Urinary bladder (tissue), 4 donors: ENCODE results near the gene MMRN2. TPM values are rescaled to one million over a fixed set of nuclear protein-coding genes. Genes with fewer than 3 reads are reported as not detected.
"Not testable (repeated sequence)": the region's sequence is repeated elsewhere in the genome, so short reads cannot be mapped to it uniquely, and the experiment has no call there.

Experiments used
- DNase-seq: peaks from one replicate; pipeline ENCODE4 v3.0.0-alpha.2; 2015; ENCODE audit errors: extremely low spot score
- H3K27ac ChIP-seq: one replicate; pipeline ENCODE4 v1.5.1; 2013; ENCODE audit warnings: low read depth, mild to moderate bottlenecking, moderate library complexity
- H3K36me3 ChIP-seq: one replicate; pipeline ENCODE4 v1.6.1; 2013; ENCODE audit warnings: mild to moderate bottlenecking, moderate library complexity; ENCODE audit not compliant: insufficient read depth
- H3K4me1 ChIP-seq: one replicate; pipeline ENCODE4 v1.6.1; 2013; ENCODE audit warnings: mild to moderate bottlenecking, moderate library complexity; ENCODE audit not compliant: insufficient read depth
- H3K4me3 ChIP-seq: one replicate; pipeline ENCODE4 v1.5.1; 2013; ENCODE audit warnings: low read depth, low read length
- WGBS: extraction: QIAGEN DNeasy Blood & Tissue Kit; methylation state at CpG from one replicate; pipeline ENCODE4 v1.1.7; 2013; 5-methylcytosine and 5-hydroxymethylcytosine counted together
- polyA plus RNA-seq: library from polyadenylated mRNA; stranded (reverse); fragments of 200-250 nt; gene quantifications from one replicate; pipeline ENCODE4 v1.2.3, GENCODE V29; 2013
- total RNA-seq: library from RNA; depleted of rRNA; stranded (reverse); fragments of >200 nt; gene quantifications from one replicate; pipeline ENCODE4 v1.2.3, GENCODE V29; 2014
- donor health status: healthy with polysubstance abuse.
- donor health status: healthy.

MMRN2 gene
- total and polyA plus RNA-seq, 2 donors = 40.8 to 49.0 TPM

DNA sequence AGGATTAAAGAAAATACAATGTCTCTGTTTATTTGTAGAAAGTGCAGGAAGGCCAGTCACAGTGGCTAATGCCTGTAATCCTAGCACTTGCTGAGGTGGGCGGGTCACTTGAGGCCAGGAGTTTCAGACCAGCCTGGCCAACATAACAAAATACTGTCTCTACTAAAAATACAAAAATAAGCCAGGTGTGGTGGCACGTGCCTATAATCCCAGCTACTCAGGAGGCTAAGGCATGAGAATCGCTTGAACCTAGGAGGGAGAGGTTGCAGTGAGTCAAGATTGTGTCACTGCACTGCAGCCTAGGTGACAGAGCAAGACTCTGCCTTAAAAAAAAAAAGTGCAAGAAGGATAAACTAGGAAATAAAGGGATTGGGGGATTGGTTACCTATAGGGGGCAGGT, 21.0 kb upstream of the MMRN2 start:
- not testable (repeated sequence) for H3K4me3 ChIP-seq
- WGBS = 84% methylated on average over 3 of the region's 3 CpGs

DNA sequence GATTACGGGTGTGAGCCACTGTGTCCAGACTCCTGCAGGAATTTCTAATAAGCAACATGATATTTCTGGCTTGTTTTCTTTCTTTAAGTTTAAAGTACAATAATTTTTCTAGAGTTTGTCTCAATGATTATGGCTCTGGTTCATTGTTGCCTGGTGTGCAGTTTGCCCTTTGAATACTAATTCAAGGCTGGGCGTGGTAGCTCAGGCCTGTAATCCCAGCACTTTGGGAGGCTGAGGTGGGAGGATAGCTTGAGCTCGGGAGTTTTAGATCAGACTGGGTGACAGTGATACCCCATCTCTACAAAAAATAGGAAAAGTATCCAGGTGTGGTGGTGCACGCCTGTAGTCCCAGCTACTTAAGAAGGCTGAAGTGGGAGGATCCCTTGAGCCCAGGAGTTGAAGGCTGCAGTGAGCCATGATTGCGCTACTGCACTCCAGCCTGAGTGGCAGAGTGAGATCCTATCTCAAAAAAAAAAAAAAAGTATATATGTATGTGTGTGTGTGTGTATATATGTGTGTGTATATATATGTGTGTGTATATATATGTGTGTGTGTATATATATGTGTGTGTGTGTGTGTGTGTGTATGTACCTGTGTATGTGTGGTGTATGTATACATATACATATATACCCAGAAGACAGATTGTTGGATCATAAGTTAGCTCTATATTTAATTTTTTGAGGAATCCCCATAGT, 19.1 kb upstream of the MMRN2 start:
- no peaks in the 10 kb centered on the region for H3K4me1 ChIP-seq
- no peak for DNase-seq
- H3K36me3 ChIP-seq = no peaks in the 10 kb centered on the region
- H3K4me3 ChIP-seq = no peak overlapping the region
- WGBS = 89% methylated on average over 5 of the region's 5 CpGs
- no peak overlapping the region for H3K27ac ChIP-seq

More for the DNA sequence above, 21.0 kb upstream of the MMRN2 start:
- H3K4me1 ChIP-seq, DNase-seq, H3K27ac ChIP-seq, H3K36me3 ChIP-seq: not testable (repeated sequence)

DNA sequence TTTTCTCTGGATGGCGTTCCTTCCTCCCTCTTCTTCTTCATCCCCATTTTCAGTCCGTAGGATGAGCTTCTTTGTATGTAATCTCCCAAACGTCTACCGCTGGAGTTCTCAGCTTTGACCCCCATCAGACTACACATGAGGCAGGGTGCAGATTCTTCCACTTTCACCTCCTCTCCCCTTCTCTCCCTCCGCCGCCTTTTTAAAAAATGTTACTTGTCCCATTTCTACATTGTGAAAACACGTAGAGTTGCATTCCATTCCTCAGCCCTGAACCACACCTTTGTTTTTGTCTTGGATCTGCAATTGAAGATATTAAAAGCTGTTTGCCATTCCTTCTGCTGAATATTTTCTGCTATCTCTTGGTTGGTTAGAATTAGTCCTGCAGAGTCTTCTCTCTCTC, 17.1 kb upstream of the MMRN2 start:
- H3K36me3 ChIP-seq = no peaks in the 10 kb centered on the region
- no peak overlapping the region for H3K4me3 ChIP-seq
- no peak for DNase-seq
- peak overlapping the region; percentile 3 for H3K27ac ChIP-seq
- 75% methylated on average over 7 of the region's 7 CpGs for WGBS
- H3K4me1 ChIP-seq = no peaks in the 10 kb centered on the region

DNA sequence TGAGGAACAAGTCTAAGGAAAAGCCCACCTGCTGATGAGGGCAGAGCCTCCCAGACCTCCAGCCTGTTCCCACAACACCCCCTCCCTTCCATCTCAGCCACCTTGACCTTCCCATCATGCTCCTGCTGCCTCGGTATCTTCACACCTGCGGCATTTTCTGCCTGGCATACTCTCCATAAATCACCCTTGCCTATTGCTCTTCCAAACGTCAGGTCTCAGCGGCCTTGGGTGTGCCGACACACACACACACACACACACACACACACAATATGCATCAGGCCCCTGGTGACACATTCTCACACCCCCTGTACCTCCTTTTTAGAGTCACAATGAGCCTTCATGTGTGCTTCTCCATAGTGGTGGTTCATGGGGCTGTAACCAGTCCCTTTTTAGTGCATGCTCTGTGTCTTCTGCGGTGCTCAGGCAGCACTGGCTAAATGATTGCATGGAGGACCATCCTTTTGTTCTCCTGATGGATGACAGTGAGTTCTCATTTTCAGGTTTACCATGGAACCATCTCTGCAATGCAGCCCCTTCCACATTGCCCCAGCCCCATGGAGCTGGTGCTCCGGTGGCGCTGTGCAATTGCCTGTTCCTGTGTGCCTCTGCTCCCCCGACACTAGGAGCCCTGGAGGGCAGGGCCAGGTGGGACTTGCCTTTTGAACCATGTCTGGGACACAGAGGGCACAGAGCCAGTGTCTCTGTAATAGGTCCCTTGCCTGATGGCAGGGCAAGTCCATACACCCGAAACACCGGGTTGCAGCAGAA, 15.4 kb upstream of the MMRN2 start:
- Histone ChIP-seq H3K36me3 (no peaks in the 10 kb centered on the region), H3K4me3 (no peak overlapping the region), H3K27ac (no peak overlapping the region), H3K4me1 (no peaks in the 10 kb centered on the region)
- DNase-seq = no peak
- WGBS = 93% methylated on average over 11 of the region's 11 CpGs

DNA sequence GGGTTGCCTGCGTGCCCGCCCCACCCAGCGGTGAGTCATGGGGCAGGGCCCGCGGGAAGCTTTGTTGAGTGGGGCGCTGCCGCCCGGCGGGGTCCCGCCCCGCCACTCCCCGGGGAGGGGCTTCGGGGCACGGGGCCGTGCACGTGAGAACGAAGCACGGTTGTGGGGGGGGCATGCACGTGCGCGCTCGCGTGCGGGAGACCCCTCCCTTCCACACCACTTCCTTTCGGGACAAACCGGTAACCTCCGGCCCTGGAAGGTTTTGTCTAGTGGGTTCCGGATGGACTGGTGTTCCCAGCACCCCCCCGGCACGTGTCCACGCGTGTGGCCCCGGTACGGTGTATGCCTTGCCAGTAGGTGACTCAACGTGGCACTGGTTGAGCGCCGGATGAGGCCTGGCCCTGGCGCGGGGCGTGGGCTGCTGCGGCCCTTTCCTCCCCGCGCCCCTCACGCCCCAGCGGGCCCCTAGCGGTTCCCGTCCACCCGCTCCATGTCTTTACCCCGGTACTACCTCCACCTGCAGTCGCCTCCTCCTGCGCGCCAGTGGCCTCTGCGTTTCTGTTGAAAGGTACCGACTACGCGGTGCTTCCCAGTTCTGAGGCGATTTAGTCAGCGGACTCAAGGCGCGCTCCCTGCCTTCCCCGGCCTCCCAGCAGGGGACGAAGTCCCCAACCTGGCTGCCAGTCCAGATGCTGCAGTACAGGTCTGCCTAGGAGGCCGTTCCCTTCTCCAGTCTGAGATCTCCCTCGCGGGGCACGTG, 14.0 kb upstream of the MMRN2 start:
- Histone ChIP-seq H3K4me1 (no peaks in the 10 kb centered on the region), H3K36me3 (no peaks in the 10 kb centered on the region), H3K27ac (peak overlapping the region; percentile 81), H3K4me3 (peak overlapping the region; percentile 59)
- 9% methylated on average over 66 of the region's 66 CpGs for WGBS
- no peak for DNase-seq

DNA sequence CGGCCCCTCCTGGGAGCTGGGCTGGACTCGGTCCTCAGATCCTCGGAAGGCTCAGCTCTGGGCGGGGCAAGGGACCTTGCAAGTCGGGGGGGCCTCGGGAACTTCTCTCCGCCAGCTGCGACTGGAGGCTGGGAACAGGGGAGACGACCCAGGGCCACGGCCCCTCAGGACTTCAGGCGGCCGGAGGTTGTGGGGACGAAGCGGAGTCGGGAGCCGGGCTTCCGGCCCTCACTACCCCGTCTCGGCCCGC, 13.5 kb upstream of the MMRN2 start:
- Histone ChIP-seq H3K27ac (peak overlapping the region; percentile 96), H3K4me1 (no peaks in the 10 kb centered on the region), H3K36me3 (no peaks in the 10 kb centered on the region), H3K4me3 (peak overlapping the region; percentile 59)
- DNase-seq = no peak
- WGBS = 0% methylated on average over 20 of the region's 20 CpGs

DNA sequence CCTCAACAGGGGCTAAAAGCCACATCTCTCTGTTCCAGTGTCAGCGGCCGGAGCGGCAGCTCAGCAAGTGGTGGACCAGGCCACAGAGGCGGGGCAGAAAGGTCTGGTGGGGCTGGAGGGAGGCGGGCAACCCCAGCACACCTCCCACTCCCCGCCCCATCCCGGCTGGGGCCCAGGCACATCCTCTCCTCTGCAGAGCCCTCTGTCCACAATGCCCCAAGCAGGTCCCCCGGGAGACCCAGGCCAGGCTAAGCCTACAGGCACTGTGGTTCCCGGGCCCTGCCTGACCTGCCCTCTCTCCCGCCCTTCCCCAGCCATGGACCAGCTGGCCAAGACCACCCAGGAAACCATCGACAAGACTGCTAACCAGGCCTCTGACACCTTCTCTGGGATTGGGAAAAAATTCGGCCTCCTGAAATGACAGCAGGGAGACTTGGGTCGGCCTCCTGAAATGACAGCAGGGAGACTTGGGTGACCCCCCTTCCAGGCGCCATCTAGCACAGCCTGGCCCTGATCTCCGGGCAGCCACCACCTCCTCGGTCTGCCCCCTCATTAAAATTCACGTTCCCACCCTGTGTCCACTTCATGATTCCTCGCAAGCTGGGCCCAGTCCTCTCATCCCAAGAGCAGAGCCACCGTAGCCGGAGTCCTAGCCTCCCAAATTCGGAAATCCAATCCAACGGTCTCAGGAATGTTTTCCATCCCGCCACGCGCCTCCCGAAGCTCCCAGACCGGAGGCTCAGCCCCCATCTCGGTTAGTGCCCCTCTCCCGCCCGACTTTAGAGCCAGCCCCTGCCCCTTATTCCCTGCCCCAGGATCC, 13.0 kb upstream of the MMRN2 start:
- Histone ChIP-seq H3K4me3 (peak overlapping the region; percentile 59), H3K27ac (peak overlapping the region; percentile 96), H3K4me1 (no peaks in the 10 kb centered on the region), H3K36me3 (no peaks in the 10 kb centered on the region)
- WGBS = 14% methylated on average over 30 of the region's 30 CpGs
- DNase-seq = no peak

DNA sequence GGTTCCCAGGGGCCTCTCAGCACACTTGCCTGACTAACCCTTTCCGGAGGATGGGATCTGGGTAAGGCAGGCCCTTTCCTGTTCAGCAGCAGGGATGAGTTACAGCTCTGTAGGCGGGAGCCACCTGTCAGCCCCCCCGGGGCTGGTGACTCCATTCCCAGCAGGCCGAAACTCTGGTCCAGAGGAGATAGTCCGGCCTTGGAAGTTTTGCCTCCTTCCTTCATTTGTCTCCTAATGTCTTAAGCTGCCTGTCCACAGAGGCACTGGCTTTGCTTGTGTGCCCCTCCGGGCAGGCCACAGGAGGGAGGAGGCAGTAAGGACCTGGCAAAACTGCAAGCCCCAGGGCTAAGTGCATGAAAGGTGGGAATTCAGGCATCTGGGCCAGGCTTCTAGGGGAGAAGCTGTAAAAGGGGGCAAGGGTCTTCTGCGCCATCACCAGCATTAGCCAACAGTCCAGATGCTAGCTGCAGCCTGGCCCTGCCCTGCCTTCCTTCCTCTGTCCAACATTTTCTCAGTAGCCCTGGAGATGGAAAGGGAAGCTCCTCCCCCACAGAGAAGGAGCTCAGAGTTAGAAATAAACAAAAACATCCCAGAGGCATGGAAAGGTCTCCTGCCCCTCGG, 12.1 kb upstream of the MMRN2 start:
- Histone ChIP-seq H3K4me1 (no peaks in the 10 kb centered on the region), H3K27ac (peak overlapping the region; percentile 96), H3K4me3 (peak overlapping the region; percentile 59), H3K36me3 (no peaks in the 10 kb centered on the region)
- no peak for DNase-seq
- 38% methylated on average over 8 of the region's 8 CpGs for WGBS

DNA sequence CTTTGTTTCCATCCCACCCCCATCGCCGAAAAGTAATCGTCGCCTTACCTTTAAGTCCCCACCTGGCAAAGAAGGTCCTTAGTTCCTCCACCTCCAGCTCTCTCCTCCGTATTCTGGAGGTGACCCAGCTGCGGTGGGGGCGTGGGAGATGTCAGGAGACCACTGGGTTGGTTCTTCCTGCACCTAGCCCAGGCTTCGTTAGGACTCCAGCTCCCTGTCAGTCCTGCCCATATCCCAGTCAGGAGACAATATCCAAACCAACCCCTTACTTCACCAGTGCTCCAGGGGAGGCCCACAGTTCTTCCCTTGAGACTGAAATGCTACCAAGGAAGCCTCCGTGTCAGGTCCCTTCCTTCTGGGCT, 11.6 kb upstream of the MMRN2 start:
- WGBS = 48% methylated on average over 9 of the region's 9 CpGs
- no peaks in the 10 kb centered on the region for H3K36me3 ChIP-seq
- no peaks in the 10 kb centered on the region for H3K4me1 ChIP-seq
- peak overlapping the region; percentile 59 for H3K4me3 ChIP-seq
- no peak for DNase-seq
- peak overlapping the region; percentile 96 for H3K27ac ChIP-seq

DNA sequence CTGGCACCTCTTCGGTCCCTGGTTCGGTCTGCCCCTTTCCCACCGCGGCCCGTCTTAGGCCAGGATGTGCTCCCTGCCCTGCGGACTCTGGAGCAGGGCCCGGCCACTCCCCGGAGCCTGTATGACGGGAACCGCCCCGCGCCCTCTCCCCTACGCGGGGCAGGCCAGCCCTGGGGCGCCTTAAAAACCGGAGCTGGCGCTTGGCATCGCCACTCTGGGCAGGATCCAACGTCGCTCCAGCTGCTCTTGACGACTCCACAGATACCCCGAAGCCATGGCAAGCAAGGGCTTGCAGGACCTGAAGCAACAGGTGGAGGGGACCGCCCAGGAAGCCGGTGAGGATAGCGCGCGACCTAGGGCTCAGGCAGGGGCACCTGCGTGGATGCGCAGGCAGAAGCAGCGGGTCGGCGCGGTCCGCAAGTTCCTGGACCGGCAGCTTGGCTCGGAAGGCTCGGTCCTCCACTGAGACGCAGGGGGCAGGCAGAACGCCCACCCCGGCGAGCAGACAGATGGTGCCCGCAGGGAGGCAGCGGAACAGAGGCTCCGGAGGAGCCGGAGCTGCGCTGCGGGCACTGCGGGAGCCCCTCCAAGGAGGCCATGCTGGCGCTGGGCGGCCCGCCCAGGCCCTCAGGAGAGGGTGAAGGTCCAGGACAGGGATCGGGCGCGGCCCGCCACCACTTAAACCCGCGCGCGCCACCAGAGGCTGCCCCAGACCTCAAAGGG, 11.0 kb upstream of the MMRN2 start, which contains the start of gene ADIRF:
Gene ADIRF (plus strand): TSS at position 212 of the 723 bp plus-strand sequence. CDS start 63 bp downstream, at position 275.
- peak within 1 kb of the TSS; percentile 96 for H3K27ac ChIP-seq
- DNase-seq = no peak
- no peaks in the 10 kb centered on the region for H3K36me3 ChIP-seq
- H3K4me1 ChIP-seq = no peaks in the 10 kb centered on the region
- 18% methylated on average over 59 of the region's 59 CpGs for WGBS
- H3K4me3 ChIP-seq = peak within 1 kb of the TSS; percentile 59

DNA sequence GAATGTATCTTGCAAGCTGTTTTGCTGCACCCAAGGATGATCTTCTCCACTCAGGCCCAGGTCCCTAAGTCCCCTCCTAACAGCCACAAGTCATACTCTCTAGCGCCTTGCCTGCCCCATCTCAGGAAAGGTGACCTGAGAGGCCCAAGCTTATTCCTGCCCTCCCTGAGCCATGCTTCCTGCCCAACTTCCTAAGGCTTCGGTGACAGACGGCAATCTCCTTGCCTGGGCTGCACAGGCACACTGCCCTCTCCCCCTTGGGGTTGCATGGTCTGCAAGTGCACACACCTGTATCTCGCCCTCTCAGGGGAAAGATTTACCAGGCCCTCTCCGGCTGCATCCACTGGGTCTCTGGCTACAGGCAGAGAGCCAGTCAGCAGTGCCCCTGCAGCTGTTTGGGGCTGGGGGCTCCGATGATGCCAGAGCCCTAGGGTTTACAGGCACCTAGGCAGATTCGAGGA, 10.1 kb upstream of the MMRN2 start:
- no peaks in the 10 kb centered on the region for H3K36me3 ChIP-seq
- no peak for DNase-seq
- no peaks in the 10 kb centered on the region for H3K4me1 ChIP-seq
- WGBS = 78% methylated on average over 7 of the region's 7 CpGs
- H3K4me3 ChIP-seq = no peak overlapping the region
- peak overlapping the region; percentile 96 for H3K27ac ChIP-seq

DNA sequence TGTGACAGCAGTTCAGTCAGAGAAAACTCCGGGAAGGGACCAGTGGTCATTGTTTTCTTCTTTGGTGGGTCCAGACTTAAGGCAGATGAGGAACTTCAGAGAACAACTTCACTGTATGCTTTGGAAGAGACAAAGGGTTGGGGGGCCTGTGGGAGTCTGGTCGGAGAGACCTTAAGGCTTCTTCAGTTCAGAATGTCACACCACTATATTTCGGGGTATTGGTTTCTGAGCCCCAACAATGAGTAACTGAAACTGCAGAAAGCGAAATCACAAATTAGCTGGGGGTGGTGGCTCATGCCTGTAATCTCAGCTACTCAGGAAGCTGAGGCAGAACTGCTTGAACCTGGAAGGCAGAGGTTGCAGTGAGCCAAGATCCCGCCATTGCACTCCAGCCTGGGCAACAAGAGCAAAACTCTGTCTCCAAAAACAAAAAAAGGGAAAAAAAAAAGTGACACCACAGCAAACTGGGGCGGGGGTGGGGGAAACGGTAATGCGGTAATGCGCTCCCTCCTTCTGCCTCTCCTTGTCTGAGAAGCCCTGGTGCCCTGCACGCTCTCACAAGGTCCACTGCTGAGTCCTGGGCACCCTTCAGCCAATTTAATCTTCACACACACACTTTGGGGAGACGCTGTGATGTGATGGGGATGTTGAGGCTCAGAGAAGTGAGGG, 8.7 kb upstream of the MMRN2 start:
- no peak overlapping the region for H3K27ac ChIP-seq
- H3K4me1 ChIP-seq = no peaks in the 10 kb centered on the region
- WGBS = 47% methylated on average over 11 of the region's 11 CpGs
- no peaks in the 10 kb centered on the region for H3K36me3 ChIP-seq
- no peak for DNase-seq
- no peak overlapping the region for H3K4me3 ChIP-seq
